Fibroblast of lung (primary cell): ENCODE results near the gene FHOD3.

Experiments
- CTCF ChIP-seq, 2 donors: IDR thresholded peaks in 1 of 2; conservative IDR thresholded peaks in 1 of 2; 1 replicate in 1 of 2; 2 replicates in 1 of 2; pipeline ENCODE4 v1.5.1; 2011 to 2012; ENCODE audit warnings: low read length in 2 of 2, control low read depth in 1 of 2, inconsistent platforms in 1 of 2, low read depth in 1 of 2, mild to moderate bottlenecking in 1 of 2
- EZH2 ChIP-seq: IDR thresholded peaks from 2 replicates; pipeline ENCODE4 v1.5.1; 2012; ENCODE audit warnings: low read length, control low read depth, mild to moderate bottlenecking; ENCODE audit errors: missing control alignments

GRCh38 chr18:36307513-36307912 lies 10.0 kb downstream of the FHOD3 start:
- TF ChIP-seq CTCF (conservative IDR thresholded peaks at IDR 0.05 in 1 of 2, IDR thresholded peaks at IDR 0.05 in 1 of 2; ENCODE audit: low read depth in 1 of 2, low read length in 2 of 2) (no peak), EZH2 (no peak)
